Measurements from ENCODE around the gene KLHL5. TPM values are rescaled to one million over a fixed set of nuclear protein-coding genes. Genes with fewer than 3 reads are reported as not detected.

The KLHL5 gene
- total and polyA plus RNA-seq, 9 of the 15 experiments (the other 6 are each of a cell fraction or from before 2014, with no cell fraction given) = 8.0 to 30.8 (median 22.1) TPM

DNA sequence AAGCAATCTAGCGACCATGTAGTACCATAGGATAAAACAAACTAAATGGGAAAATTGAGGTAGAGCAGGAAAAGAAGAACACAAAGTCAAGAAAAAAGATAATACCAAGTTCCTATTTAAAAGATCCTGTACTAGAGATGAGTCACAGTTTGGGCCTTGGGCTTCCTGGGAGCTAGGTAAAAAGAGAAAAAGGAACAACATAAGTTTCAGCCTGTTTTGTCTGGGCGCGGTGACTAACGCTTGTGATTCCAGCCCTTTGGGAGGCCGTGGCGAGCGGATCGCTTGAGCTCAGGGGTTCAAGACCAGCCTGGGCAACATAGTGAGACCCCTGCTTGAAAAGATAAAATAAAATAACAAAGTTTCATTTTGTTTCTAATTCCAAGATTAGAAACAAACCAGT, 15.8 kb upstream of the KLHL5 start (continued):
- TF ChIP-seq, protein P1, sequence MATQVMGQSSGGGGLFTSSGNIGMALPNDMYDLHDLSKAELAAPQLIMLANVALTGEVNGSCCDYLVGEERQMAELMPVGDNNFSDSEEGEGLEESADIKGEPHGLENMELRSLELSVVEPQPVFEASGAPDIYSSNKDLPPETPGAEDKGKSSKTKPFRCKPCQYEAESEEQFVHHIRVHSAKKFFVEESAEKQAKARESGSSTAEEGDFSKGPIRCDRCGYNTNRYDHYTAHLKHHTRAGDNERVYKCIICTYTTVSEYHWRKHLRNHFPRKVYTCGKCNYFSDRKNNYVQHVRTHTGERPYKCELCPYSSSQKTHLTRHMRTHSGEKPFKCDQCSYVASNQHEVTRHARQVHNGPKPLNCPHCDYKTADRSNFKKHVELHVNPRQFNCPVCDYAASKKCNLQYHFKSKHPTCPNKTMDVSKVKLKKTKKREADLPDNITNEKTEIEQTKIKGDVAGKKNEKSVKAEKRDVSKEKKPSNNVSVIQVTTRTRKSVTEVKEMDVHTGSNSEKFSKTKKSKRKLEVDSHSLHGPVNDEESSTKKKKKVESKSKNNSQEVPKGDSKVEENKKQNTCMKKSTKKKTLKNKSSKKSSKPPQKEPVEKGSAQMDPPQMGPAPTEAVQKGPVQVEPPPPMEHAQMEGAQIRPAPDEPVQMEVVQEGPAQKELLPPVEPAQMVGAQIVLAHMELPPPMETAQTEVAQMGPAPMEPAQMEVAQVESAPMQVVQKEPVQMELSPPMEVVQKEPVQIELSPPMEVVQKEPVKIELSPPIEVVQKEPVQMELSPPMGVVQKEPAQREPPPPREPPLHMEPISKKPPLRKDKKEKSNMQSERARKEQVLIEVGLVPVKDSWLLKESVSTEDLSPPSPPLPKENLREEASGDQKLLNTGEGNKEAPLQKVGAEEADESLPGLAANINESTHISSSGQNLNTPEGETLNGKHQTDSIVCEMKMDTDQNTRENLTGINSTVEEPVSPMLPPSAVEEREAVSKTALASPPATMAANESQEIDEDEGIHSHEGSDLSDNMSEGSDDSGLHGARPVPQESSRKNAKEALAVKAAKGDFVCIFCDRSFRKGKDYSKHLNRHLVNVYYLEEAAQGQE (IDR thresholded peaks at IDR 0.05; ENCODE audit: borderline replicate concordance) = peak; percentile 48; the same call in 1 of the 2 replicates
- TF ChIP-seq, protein P1 (CRISPR knock-in tag; IDR thresholded peaks at IDR 0.05; ENCODE audit: low read depth) = no peak
- TF ChIP-seq ZEB2 (IDR thresholded peaks at IDR 0.05) (0 out of 2 replicates have a peak, but pooled peaks have one; percentile 41), KDM1A (IDR thresholded peaks at IDR 0.05) (peak; percentile 21 to 56; a peak in 2 of 4 replicates), JUND (IDR thresholded peaks at IDR 0.05; ENCODE audit: borderline replicate concordance, low read depth, low read length) (peak; percentile 88), JUND (tag; IDR thresholded peaks at IDR 0.05; ENCODE audit: borderline replicate concordance, low read depth, low read length) (peak; percentile 86; the same call in 2 of the 3 replicates), CREM (IDR thresholded peaks at IDR 0.05; ENCODE audit: low read depth) (0 out of 2 replicates have a peak, but pooled peaks have one; percentile 13), MAZ (CRISPR knock-in tag; conservative IDR thresholded peaks at IDR 0.05 in 1 of 2, IDR thresholded peaks at IDR 0.05 in 1 of 2) (no peak), FOSL1 (tag; conservative IDR thresholded peaks at IDR 0.05) (peak; percentile 90), ZNF121 (CRISPR knock-in tag; conservative IDR thresholded peaks at IDR 0.05) (peak; percentile 100), ZNF592 (IDR thresholded peaks at IDR 0.05) (peak; percentile 19; the same call in 1 of the 2 replicates), BCOR (IDR thresholded peaks at IDR 0.05) (peak; percentile 86)
- TF ChIP-seq, protein P2, sequence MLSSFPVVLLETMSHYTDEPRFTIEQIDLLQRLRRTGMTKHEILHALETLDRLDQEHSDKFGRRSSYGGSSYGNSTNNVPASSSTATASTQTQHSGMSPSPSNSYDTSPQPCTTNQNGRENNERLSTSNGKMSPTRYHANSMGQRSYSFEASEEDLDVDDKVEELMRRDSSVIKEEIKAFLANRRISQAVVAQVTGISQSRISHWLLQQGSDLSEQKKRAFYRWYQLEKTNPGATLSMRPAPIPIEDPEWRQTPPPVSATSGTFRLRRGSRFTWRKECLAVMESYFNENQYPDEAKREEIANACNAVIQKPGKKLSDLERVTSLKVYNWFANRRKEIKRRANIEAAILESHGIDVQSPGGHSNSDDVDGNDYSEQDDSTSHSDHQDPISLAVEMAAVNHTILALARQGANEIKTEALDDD (IDR thresholded peaks at IDR 0.05) = peak; percentile 68
